Measurements from ENCODE around the gene GMDS.

DNA sequence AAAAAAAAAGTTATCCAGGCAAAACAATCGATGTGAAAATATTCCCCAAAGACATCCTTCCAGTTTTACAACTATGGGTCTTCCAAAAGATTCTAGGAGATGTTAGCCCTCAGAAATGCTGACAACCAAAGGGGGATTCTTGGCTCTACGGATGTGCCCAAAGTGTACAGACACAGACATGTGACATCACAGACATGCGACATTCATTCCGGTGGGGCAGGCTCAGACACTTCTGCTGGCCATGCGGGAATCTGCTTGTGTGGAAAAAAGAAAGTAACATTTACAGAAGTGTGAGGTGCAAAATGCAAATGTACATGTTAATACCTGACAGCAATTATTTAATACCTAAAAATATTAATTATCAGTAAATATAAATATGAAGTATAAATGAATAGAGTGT, 367.1 kb downstream of the GMDS start:
- TF ChIP-seq EZH2 (IDR thresholded peaks at IDR 0.05; ENCODE audit: insufficient read depth, poor library complexity, severe bottlenecking) (no peak), EZH2phosphoT487 (IDR thresholded peaks at IDR 0.05; ENCODE audit: insufficient read depth, low read depth) (no peak)
